PC-3 (cell line): ENCODE data around the gene BTBD7. TPM values are rescaled to one million over a fixed set of nuclear protein-coding genes. Genes with fewer than 3 reads are reported as not detected.
"Not testable (repeated sequence)": the region's sequence is repeated elsewhere in the genome, so short reads cannot be mapped to it uniquely, and the experiment has no call there.

Experiments
- ATAC-seq: fragments of 200-7000 bp; cut with Tn5 transposase; 2 replicates; pipeline ENCODE4 v1.9.1; 2020; ENCODE audit warnings: mild to moderate bottlenecking, moderate library complexity
- BruUV-seq: library from RNA; stranded (reverse); fragments of 400-500 nt; replicated peaks from 2 replicates; lab custom pipeline; 2021; lab: Mats Ljungman, UMichigan
- CTCF ChIA-PET: fragments of 300-600 bp; sonication (Branson Sonifier 250); formaldehyde crosslinking; loops from one replicate; lab custom pipeline; 2022; ENCODE audit warnings: antibody characterized with exemption; lab: Charles Lee
- POLR2A ChIA-PET: fragments of 300-600 bp; sonication (Branson Sonifier 250); formaldehyde crosslinking; loops from one replicate; lab custom pipeline; 2022; ENCODE audit warnings: antibody characterized with exemption; ENCODE audit not compliant: unreplicated experiment; lab: Charles Lee
- DNase-seq: peaks from one replicate; pipeline ENCODE4 v3.0.0-alpha.2; 2015
- H2AFZ ChIP-seq: fragments of 300-600 bp; sonication (generic); 2 replicates; pipeline ENCODE4 v1.6.0; 2016; ENCODE audit warnings: antibody characterized with exemption, low read length
- H3F3A ChIP-seq: fragments of 300-600 bp; sonication (generic); one replicate; pipeline ENCODE4 v1.6.0; 2017; ENCODE audit warnings: antibody characterized with exemption, low read length, control low read depth, mild to moderate bottlenecking; ENCODE audit not compliant: unreplicated experiment
- H3K27ac ChIP-seq: fragments of 300-600 bp; sonication (generic); 2 replicates; pipeline ENCODE4 v1.5.1; 2016; ENCODE audit warnings: mild to moderate bottlenecking, low read length
- H3K27me3 ChIP-seq: fragments of 300-600 bp; sonication (generic); 2 replicates; pipeline ENCODE4 v1.6.1; 2016; ENCODE audit warnings: low read length, mixed read lengths
- H3K36me3 ChIP-seq: fragments of 300-600 bp; sonication (generic); 2 replicates; pipeline ENCODE4 v1.6.1; 2016; ENCODE audit warnings: low read depth, mixed run types, low read length, mixed read lengths
- H3K4me1 ChIP-seq: fragments of 300-600 bp; sonication (generic); 2 replicates; pipeline ENCODE4 v1.5.1; 2016; ENCODE audit warnings: low read length; ENCODE audit not compliant: insufficient read depth
- H3K4me2 ChIP-seq: fragments of 300-600 bp; sonication (generic); 2 replicates; pipeline ENCODE4 v1.6.0; 2016; ENCODE audit warnings: low read length
- H3K4me3 ChIP-seq: fragments of 300-600 bp; sonication (generic); 2 replicates; pipeline ENCODE4 v1.5.1; 2016; ENCODE audit warnings: mild to moderate bottlenecking, low read length, mixed read lengths
- H3K79me2 ChIP-seq: fragments of 300-600 bp; sonication (generic); 2 replicates; pipeline ENCODE4 v1.6.1; 2017; ENCODE audit warnings: low read length, mixed read lengths
- H3K9ac ChIP-seq: fragments of 300-600 bp; sonication (generic); 2 replicates; pipeline ENCODE4 v1.6.0; 2016; ENCODE audit warnings: mild to moderate bottlenecking, low read length
- H3K9me2 ChIP-seq: fragments of 300-600 bp; sonication (generic); replicated peaks from 2 replicates; pipeline ENCODE4 v1.6.1; 2016; ENCODE audit warnings: mixed run types, low read length, mixed read lengths
- H3K9me3 ChIP-seq: fragments of 300-600 bp; sonication (generic); 2 replicates; pipeline ENCODE4 v1.6.1; 2016; ENCODE audit warnings: low read length, mixed read lengths
- H4K20me1 ChIP-seq: fragments of 300-600 bp; sonication (generic); 2 replicates; pipeline ENCODE4 v1.6.1; 2016; ENCODE audit warnings: low read length, mixed read lengths
- EZH2 ChIP-seq: fragments of 300-600 bp; sonication (generic); IDR thresholded peaks from one replicate; pipeline ENCODE4 v1.6.1; 2017; ENCODE audit warnings: antibody characterized with exemption, mild to moderate bottlenecking, low read length; ENCODE audit not compliant: unreplicated experiment
- EZH2phosphoT487 ChIP-seq: fragments of 300-600 bp; sonication (generic); IDR thresholded peaks from 2 replicates; pipeline ENCODE4 v1.6.1; 2018; ENCODE audit warnings: mild to moderate bottlenecking, antibody characterized with exemption, low read length, borderline replicate concordance
- intact Hi-C: fragments of 100-400 bp; cut with micrococcal nuclease; formaldehyde crosslinking; loops from 2 replicates; pipeline ENCODE4 v1.9.0; 2023
- total RNA-seq: library from RNA; depleted of rRNA; stranded (reverse); fragments of >200 nt; gene quantifications from 2 replicates; pipeline ENCODE4 v1.2.3, GENCODE V29; 2014
- TF ChIP-seq, protein P1 (sequence below): fragments of 300-600 bp; sonication (generic); conservative IDR thresholded peaks from 2 replicates; pipeline ENCODE4 v1.5.1; 2017; ENCODE audit warnings: antibody characterized with exemption, low read depth, mild to moderate bottlenecking, low read length

The BTBD7 gene
- total RNA-seq, 1 experiment from 2014 or later: 23.2 TPM

DNA sequence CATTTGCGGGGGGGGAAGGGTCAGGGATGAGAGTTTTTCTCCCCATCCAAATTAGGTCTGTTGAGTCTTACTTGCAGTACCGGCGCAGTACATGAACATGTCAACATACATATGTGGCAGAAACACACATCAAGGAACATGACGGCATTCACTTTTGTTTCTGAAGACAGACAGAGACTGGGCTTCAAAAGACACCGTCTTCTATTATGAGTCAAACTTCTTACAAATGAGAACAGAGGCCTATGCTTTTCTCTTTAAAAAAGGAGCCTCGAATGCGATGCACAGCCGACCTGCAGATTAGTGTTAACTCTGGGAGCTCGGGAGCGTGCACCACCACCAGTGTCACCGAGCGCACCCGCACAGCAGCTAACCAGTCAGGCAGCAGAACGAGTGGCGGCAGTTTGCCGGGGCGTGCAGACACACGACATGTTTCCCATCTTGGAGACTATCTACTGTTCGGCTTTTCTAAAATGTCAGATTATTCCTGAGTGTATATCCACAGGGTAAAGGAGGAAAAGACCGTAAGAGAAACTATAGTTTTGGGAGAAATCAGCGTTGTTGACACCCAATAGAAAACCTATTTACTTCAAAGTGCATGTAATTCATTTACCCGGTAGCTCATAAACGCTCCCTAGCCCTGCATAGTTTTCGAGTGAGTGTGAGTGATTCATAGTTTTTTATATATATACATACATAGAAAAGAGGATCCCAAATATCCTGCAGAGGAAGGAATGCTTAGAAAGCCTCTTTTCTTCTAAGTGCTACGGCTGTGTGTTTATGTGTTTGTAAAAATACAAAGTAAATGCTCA, 92.8 kb downstream of the BTBD7 start:
- DNase-seq (peak; percentile 95), ATAC-seq (peak; percentile 95)
- Histone ChIP-seq H3K9ac (peak overlapping the region; percentile 85), H3F3A (peaks cover 10% of the 10 kb centered on the region), H3K4me3 (peak overlapping the region; percentile 54), H2AFZ (peak overlapping the region; percentile 62), H3K9me3 (no peaks in the 10 kb centered on the region), H3K27me3 (no peaks in the 10 kb centered on the region), H3K4me2 (peak overlapping the region; percentile 83), H3K27ac (peak overlapping the region; percentile 94), H3K9me2 (no peaks in the 10 kb centered on the region), H3K4me1 (peaks cover 45% of the 10 kb centered on the region), H4K20me1 (no peaks in the 10 kb centered on the region), H3K79me2 (peaks cover 19% of the 10 kb centered on the region), H3K36me3 (peaks cover 16% of the 10 kb centered on the region)
- TF ChIP-seq EZH2phosphoT487 (no peak), EZH2 (no peak)
- TF ChIP-seq, protein P1, sequence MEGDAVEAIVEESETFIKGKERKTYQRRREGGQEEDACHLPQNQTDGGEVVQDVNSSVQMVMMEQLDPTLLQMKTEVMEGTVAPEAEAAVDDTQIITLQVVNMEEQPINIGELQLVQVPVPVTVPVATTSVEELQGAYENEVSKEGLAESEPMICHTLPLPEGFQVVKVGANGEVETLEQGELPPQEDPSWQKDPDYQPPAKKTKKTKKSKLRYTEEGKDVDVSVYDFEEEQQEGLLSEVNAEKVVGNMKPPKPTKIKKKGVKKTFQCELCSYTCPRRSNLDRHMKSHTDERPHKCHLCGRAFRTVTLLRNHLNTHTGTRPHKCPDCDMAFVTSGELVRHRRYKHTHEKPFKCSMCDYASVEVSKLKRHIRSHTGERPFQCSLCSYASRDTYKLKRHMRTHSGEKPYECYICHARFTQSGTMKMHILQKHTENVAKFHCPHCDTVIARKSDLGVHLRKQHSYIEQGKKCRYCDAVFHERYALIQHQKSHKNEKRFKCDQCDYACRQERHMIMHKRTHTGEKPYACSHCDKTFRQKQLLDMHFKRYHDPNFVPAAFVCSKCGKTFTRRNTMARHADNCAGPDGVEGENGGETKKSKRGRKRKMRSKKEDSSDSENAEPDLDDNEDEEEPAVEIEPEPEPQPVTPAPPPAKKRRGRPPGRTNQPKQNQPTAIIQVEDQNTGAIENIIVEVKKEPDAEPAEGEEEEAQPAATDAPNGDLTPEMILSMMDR: no peak
- intact Hi-C loops: loop anchor here (2.0 to 10.0 kb wide), 2 partner anchors 69 to 225 kb away; no protein-coding TSS in a partner anchor
- ChIA-PET CTCF (interaction anchor here (0.6 to 1.0 kb wide), 2 partner anchors 21 to 127 kb away, joined by 3 to 5 read pairs; no protein-coding TSS in a partner anchor), POLR2A (interaction anchor here (0.6 to 0.9 kb wide), 2 partner anchors 27 to 94 kb away, joined by 4 to 5 read pairs; no protein-coding TSS in a partner anchor)
- BruUV-seq: TSS peak; percentile 34

DNA sequence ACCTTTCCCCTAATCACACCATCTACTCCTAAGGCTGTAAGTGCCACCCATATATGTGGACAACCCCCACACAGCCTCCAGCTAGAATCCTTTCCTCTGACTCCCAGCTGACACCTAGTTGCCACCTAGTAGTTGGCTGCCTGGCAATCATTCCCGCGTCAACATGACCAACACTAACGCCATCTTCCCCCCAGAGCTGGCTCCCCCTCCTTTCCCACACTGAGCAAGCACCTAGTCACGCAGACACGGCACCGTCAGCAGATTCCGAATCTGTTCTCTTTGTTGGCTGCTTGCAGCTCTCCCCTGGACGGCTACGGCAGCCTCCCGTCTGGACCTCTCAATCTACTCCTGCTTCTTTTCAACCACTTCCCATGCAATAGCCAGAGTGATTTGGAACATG, 98.0 kb downstream of the BTBD7 start:
- ATAC-seq: peak; percentile 85
- ChIA-PET CTCF (interaction anchor here (0.7 kb wide), 1 partner anchor 302 kb away, joined by 3 read pairs; no protein-coding TSS in a partner anchor), POLR2A (interaction anchor here (0.6 kb wide), 1 partner anchor 16 kb away, joined by 3 read pairs; no protein-coding TSS in a partner anchor)
- no peaks in the 10 kb centered on the region for H3K9me2 ChIP-seq
- H3K36me3 ChIP-seq: no peaks in the 10 kb centered on the region
- H3K27me3 ChIP-seq: no peaks in the 10 kb centered on the region
- peak overlapping the region; percentile 79 for H3K4me2 ChIP-seq
- no peaks in the 10 kb centered on the region for H4K20me1 ChIP-seq
- H2AFZ ChIP-seq: peak overlapping the region; percentile 32; the same call in 1 of the 2 replicates
- H3K27ac ChIP-seq: peak overlapping the region; percentile 99
- intact Hi-C loops: loop anchor here (1.0 to 2.0 kb wide), 4 partner anchors 25 to 385 kb away; partner anchors contain the start of gene BTBD7
- no peaks in the 10 kb centered on the region for H3F3A ChIP-seq
- H3K9ac ChIP-seq: peak overlapping the region; percentile 92
- H3K4me1 ChIP-seq: peaks cover 34% of the 10 kb centered on the region
- peaks cover 12% of the 10 kb centered on the region for H3K79me2 ChIP-seq
- peak; percentile 94 for DNase-seq
- BruUV-seq: no TSS peak
- peak overlapping the region; percentile 54 for H3K4me3 ChIP-seq
- H3K9me3 ChIP-seq: no peaks in the 10 kb centered on the region
- TF ChIP-seq EZH2 (no peak), EZH2phosphoT487 (no peak)
- TF ChIP-seq, protein P1: no peak

DNA sequence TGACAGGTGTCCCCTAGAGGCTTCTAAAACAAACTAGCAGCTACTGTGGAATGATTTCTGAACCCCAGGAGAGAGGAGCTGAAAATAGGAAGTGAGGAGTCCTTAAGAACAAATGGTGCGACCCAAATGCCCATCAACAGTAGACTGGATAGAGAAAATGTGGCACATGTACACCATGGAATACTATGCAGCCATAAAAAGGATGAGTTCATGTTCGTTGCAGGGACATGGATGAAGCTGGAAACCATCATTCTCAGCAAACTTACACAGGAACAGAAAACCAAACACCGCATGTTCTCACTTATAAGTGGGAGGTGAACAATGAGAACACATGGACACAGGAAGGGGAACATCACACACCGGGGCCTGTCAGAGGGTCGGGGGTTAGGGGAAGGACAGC, 99.8 kb downstream of the BTBD7 start:
- H3K36me3 ChIP-seq, H2AFZ ChIP-seq, H4K20me1 ChIP-seq, H3K27ac ChIP-seq, H3K4me2 ChIP-seq, H3K9me3 ChIP-seq, H3F3A ChIP-seq, CTCF ChIA-PET, H3K79me2 ChIP-seq, ATAC-seq, BruUV-seq, H3K9me2 ChIP-seq, POLR2A ChIA-PET, H3K4me3 ChIP-seq, intact Hi-C loops, DNase-seq, H3K9ac ChIP-seq, H3K27me3 ChIP-seq: not testable (repeated sequence)
- peaks cover 29% of the 10 kb centered on the region for H3K4me1 ChIP-seq
